GM10266 (cell line): Measurements from ENCODE around the gene AMMECR1.

Experiments used
- DNase-seq: peaks from one replicate; pipeline ENCODE4 v3.0.0; 2012; ENCODE audit errors: extremely low spot score
- CTCF ChIP-seq: IDR thresholded peaks from 2 replicates; pipeline ENCODE4 v1.5.1; 2012; ENCODE audit warnings: mild to moderate bottlenecking, low read depth; ENCODE audit not compliant: control insufficient read depth, insufficient read depth; ENCODE audit errors: missing control alignments

AMMECR1 gene

GRCh38 chrX:110276778-110277177 is 41.1 kb downstream of the AMMECR1 start:
- DNase-seq: peak; percentile 9
- TF ChIP-seq CTCF: no peak

- DNase-seq: no peak
- no peak for TF ChIP-seq CTCF
These were observed 49.0 kb downstream of the AMMECR1 start for GRCh38 chrX:110268886-110269285.

GRCh38 chrX:110268395-110268794 is 49.5 kb downstream of the AMMECR1 start:
- DNase-seq: no peak
- TF ChIP-seq CTCF: no peak

- no peak for TF ChIP-seq CTCF
- DNase-seq: no peak
These were observed 50.0 kb downstream of the AMMECR1 start for GRCh38 chrX:110267874-110268273.

- DNase-seq: no peak
- TF ChIP-seq CTCF: no peak
These were observed 52.2 kb downstream of the AMMECR1 start for GRCh38 chrX:110265661-110266060.

GRCh38 chrX:110259117-110259516 is 58.8 kb downstream of the AMMECR1 start:
- TF ChIP-seq CTCF: no peak
- no peak for DNase-seq

GRCh38 chrX:110258552-110258951 is 59.3 kb downstream of the AMMECR1 start:
- DNase-seq: no peak
- TF ChIP-seq CTCF: no peak
